ENCODE results near the gene TMEM135.

The TMEM135 gene

GRCh38 chr11:87033561-87033960 is 4.2 kb upstream of the TMEM135 start:
- no peak for DNase-seq (ENCODE audit: low read depth)
- no peak for TF ChIP-seq CTCF (conservative IDR thresholded peaks at IDR 0.05; ENCODE audit: control insufficient read depth, insufficient read depth, low read depth, low read length)

GRCh38 chr11:87035976-87036583 is 1.7 kb upstream of the TMEM135 start:
- TF ChIP-seq CTCF (conservative IDR thresholded peaks at IDR 0.05; ENCODE audit: control insufficient read depth, insufficient read depth, low read depth, low read length), result no peak
- no peak overlapping the region for H3K4me3 ChIP-seq (ENCODE audit: control insufficient read depth, low read depth, low read length)
- no peak for DNase-seq (ENCODE audit: low read depth)

More at GRCh38 chr11:87033561-87033960, 4.2 kb upstream of the TMEM135 start:
- H3K4me3 ChIP-seq (ENCODE audit: control insufficient read depth, low read depth, low read length), result no peak overlapping the region

GRCh38 chr11:87036756-87037449 is 831 bp upstream of the TMEM135 start:
- H3K4me3 ChIP-seq (ENCODE audit: control insufficient read depth, low read depth, low read length), result peak overlapping the region; percentile 95
- TF ChIP-seq CTCF (conservative IDR thresholded peaks at IDR 0.05; ENCODE audit: control insufficient read depth, insufficient read depth, low read depth, low read length), result no peak
- no peak for DNase-seq (ENCODE audit: low read depth)

GRCh38 chr11:87038235-87038977 is 672 bp downstream of the TMEM135 start:
- no peak for DNase-seq (ENCODE audit: low read depth)
- H3K4me3 ChIP-seq (ENCODE audit: control insufficient read depth, low read depth, low read length), result peak overlapping the region; percentile 95
- TF ChIP-seq CTCF (conservative IDR thresholded peaks at IDR 0.05; ENCODE audit: control insufficient read depth, insufficient read depth, low read depth, low read length), result no peak

- peak overlapping the region; percentile 95 for H3K4me3 ChIP-seq (ENCODE audit: control insufficient read depth, low read depth, low read length)
- TF ChIP-seq CTCF (conservative IDR thresholded peaks at IDR 0.05; ENCODE audit: control insufficient read depth, insufficient read depth, low read depth, low read length), result no peak
- no peak for DNase-seq (ENCODE audit: low read depth)
Measured at GRCh38 chr11:87039371-87039770, 1.6 kb downstream of the TMEM135 start.

GRCh38 chr11:87043894-87044293 is 6.2 kb downstream of the TMEM135 start:
- no peak for DNase-seq (ENCODE audit: low read depth)
- no peak overlapping the region for H3K4me3 ChIP-seq (ENCODE audit: control insufficient read depth, low read depth, low read length)
- TF ChIP-seq CTCF (conservative IDR thresholded peaks at IDR 0.05; ENCODE audit: control insufficient read depth, insufficient read depth, low read depth, low read length), result no peak

Measured in fibroblast of mammary gland (primary cell).